ENCODE results near the gene CSNK1G3. TPM values are rescaled to one million over a fixed set of nuclear protein-coding genes. Genes with fewer than 3 reads are reported as not detected.

The CSNK1G3 gene
- total and polyA plus RNA-seq, 2 of the 4 experiments (the other 2 are of a cell fraction), result 16.4 to 26.2 TPM

DNA sequence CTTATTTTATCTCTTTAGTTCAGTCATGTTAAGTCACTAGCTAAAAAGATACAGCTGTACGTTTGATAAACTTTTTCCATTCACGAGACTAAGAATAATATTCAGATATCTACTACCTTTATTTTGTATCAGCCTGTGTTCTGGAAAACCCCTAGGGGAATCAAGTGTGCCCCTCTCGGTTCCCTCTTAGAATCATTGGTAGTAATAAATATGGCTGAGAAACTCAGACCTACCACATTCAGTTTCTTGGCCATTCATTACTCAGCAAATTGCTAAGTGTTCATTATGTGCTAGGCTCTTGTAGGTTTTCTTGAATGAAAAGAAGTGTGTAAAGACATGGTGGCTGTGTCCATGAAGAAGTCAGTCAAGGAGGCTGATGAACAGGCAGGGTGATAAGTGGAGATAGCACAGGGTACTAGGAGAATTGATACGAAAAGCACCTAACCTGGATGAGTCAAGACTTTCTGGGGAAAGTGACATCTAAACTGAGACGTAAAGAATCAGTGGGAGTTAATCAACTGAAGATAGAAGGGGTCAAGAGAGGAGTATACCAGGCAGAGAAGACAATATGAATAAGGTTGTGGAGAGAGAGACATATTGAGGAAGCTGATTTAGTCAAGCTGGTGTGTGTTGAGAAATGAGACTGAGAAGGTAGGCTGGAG is 86.2 kb downstream of the CSNK1G3 start:
- ATAC-seq (ENCODE audit: low read depth) (no peak), DNase-seq (no peak)
- Histone ChIP-seq H3K56ac (ENCODE audit: extremely low read depth, insufficient read depth, low read length) (no peak overlapping the region), H2AK5ac (ENCODE audit: low read depth, low read length) (no peak overlapping the region), H4K91ac (ENCODE audit: insufficient read depth, low read depth, low read length) (no peak overlapping the region), H3K9me1 (ENCODE audit: insufficient read depth, low read length) (no peaks in the 10 kb centered on the region), H2AFZ (replicated peaks; ENCODE audit: low read length, poor library complexity) (no peak overlapping the region), H3K4ac (ENCODE audit: low read depth, low read length) (no peak overlapping the region), H2BK5ac (ENCODE audit: low read depth, low read length, poor library complexity, severe bottlenecking) (no peak overlapping the region), H2BK120ac (ENCODE audit: low read depth, low read length) (no peak overlapping the region), H3K9ac (ENCODE audit: low read depth, low read length) (no peak overlapping the region), H2BK15ac (ENCODE audit: low read depth, low read length) (no peak overlapping the region), H3K4me1 (ENCODE audit: control insufficient read depth, insufficient read depth, low read length) (no peaks in the 10 kb centered on the region), H4K20me1 (ENCODE audit: insufficient read depth, low read length) (no peaks in the 10 kb centered on the region), H2AK9ac (replicated peaks; ENCODE audit: low read depth, low read length, poor library complexity) (no peak overlapping the region), H3K23ac (ENCODE audit: low read depth, low read length) (no peak overlapping the region), H3K4me2 (ENCODE audit: low read depth, low read length) (no peak overlapping the region), H2BK20ac (ENCODE audit: low read depth, low read length) (no peak overlapping the region), H3K36me3 (ENCODE audit: control insufficient read depth, insufficient read depth, low read length) (peaks cover 2% of the 10 kb centered on the region; the same call in 1 of the 2 replicates), H3K4me3 (ENCODE audit: insufficient read depth, low read depth, low read length) (no peak overlapping the region), H3K18ac (ENCODE audit: low read depth, low read length) (no peak overlapping the region), H3K27ac (ENCODE audit: insufficient read depth, low read length) (no peak overlapping the region), H3K79me1 (ENCODE audit: low read depth in 1 of 2, low read length in 2 of 2) (peaks cover 0 to 3% of the 10 kb centered on the region in 2 experiments; a peak in 1 of 4 replicates), H3K14ac (replicated peaks; ENCODE audit: low read depth, low read length) (no peak overlapping the region), H3K27me3 (ENCODE audit: control insufficient read depth, insufficient read depth, low read length) (no peaks in the 10 kb centered on the region), H4K5ac (ENCODE audit: low read depth, low read length) (no peak overlapping the region), H3K9me3 (ENCODE audit: control insufficient read depth, insufficient read depth, low read length) (no peaks in the 10 kb centered on the region), H4K8ac (ENCODE audit: low read depth in 2 of 2, low read length in 2 of 2) (no peak overlapping the region)
- intact Hi-C loops (cut with micrococcal nuclease) (loop anchor here (5.0 kb wide), 1 partner anchor 36 kb away; no protein-coding TSS in a partner anchor), dilution Hi-C loops (cut with HindIII; ENCODE audit: low sequenced_read_pairs, unreplicated experiment) (no loop called here), in situ Hi-C loops (cut with MboI; ENCODE audit: low sequenced_read_pairs) (no loop called here)
- ChIA-PET CTCF (no interaction called here), POLR2A (ENCODE audit: unreplicated experiment) (no interaction called here)
- no TSS peak for BruUV-seq (replicated peaks)
- 100% methylated on average over 2 of the region's 5 CpGs; no CpG with 5 or more reads in 1 of the 2 experiments for WGBS, 2 experiments (ENCODE audit: extremely low coverage in 2 of 2, insufficient read length in 1 of 2)
- no peak for TF ChIP-seq RAD21 (IDR thresholded peaks at IDR 0.05; ENCODE audit: low read length)
- TF ChIP-seq FOS (IDR thresholded peaks at IDR 0.05; ENCODE audit: low read depth, low read length), result no peak
- TF ChIP-seq CEBPB (IDR thresholded peaks at IDR 0.05; ENCODE audit: low read depth, low read length), result no peak
- TF ChIP-seq RCOR1 (IDR thresholded peaks at IDR 0.05; ENCODE audit: insufficient replicate concordance, low read length), result no peak
- no peak for TF ChIP-seq NFE2L2 (IDR thresholded peaks at IDR 0.05; ENCODE audit: low read depth, low read length)
- TF ChIP-seq MXI1 (IDR thresholded peaks at IDR 0.05; ENCODE audit: borderline replicate concordance, low read depth, low read length), result no peak
- no peak for TF ChIP-seq CTCF (conservative IDR thresholded peaks at IDR 0.05; ENCODE audit: low read depth, low read length)
- no peak for TF ChIP-seq SMC3 (IDR thresholded peaks at IDR 0.05; ENCODE audit: low read depth, low read length)
- TF ChIP-seq, protein P1, sequence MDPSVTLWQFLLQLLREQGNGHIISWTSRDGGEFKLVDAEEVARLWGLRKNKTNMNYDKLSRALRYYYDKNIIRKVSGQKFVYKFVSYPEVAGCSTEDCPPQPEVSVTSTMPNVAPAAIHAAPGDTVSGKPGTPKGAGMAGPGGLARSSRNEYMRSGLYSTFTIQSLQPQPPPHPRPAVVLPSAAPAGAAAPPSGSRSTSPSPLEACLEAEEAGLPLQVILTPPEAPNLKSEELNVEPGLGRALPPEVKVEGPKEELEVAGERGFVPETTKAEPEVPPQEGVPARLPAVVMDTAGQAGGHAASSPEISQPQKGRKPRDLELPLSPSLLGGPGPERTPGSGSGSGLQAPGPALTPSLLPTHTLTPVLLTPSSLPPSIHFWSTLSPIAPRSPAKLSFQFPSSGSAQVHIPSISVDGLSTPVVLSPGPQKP (IDR thresholded peaks at IDR 0.05; ENCODE audit: borderline replicate concordance, low read depth, low read length), result no peak
- no peak for TF ChIP-seq MAZ (IDR thresholded peaks at IDR 0.05; ENCODE audit: borderline replicate concordance, low read depth, low read length)
- TF ChIP-seq USF2 (IDR thresholded peaks at IDR 0.05; ENCODE audit: low read depth, low read length), result no peak
- TF ChIP-seq BHLHE40 (IDR thresholded peaks at IDR 0.05; ENCODE audit: low read depth, low read length), result no peak

Data from IMR-90 (cell line).